A673 (cell line): ENCODE results near the gene ARHGEF19.

Experiments used
- CTCF ChIP-seq: fragments of 300-800, 200-600 bp; sonication (generic); conservative IDR thresholded peaks from 2 replicates; pipeline ENCODE4 v1.5.1; 2017; ENCODE audit warnings: low read depth, mild to moderate bottlenecking, antibody characterized with exemption, low read length, moderate library complexity, mixed read lengths
- EZH2 ChIP-seq: fragments of 200-600 bp; sonication (generic); IDR thresholded peaks from 2 replicates; pipeline ENCODE4 v1.6.1; 2017; ENCODE audit warnings: borderline replicate concordance, low read depth, mild to moderate bottlenecking, mixed read lengths, antibody characterized with exemption, low read length; ENCODE audit not compliant: poor library complexity, severe bottlenecking

GRCh38 chr1:16186655-16187235, 25.7 kb downstream of the ARHGEF19 start:
- TF ChIP-seq CTCF = no peak
- no peak for TF ChIP-seq EZH2
